Activated naive CD8-positive, alpha-beta T cell treated with anti-CD3 and anti-CD28 coated beads for 36 hours (primary cell): ENCODE measurements around the gene FAM89A. TPM values are rescaled to one million over a fixed set of nuclear protein-coding genes. Genes with fewer than 3 reads are reported as not detected.
A peak's percentile ranks its signal among the peaks of the same experiment; 100 is the strongest.
"Not testable (repeated sequence)": the region's sequence is repeated elsewhere in the genome, so short reads cannot be mapped to it uniquely, and the experiment has no call there.

Experiments
- DNase-seq: peaks from one replicate; pipeline ENCODE4 v3.0.0; 2021
- H3K27ac Mint-ChIP-seq: one replicate; pipeline ENCODE4 v1.8.0; 2022; ENCODE audit warnings: mild to moderate bottlenecking, moderate library complexity, mixed read lengths
- H3K27me3 Mint-ChIP-seq: one replicate; pipeline ENCODE4 v1.8.0; 2022; ENCODE audit warnings: mild to moderate bottlenecking, mixed read lengths
- H3K36me3 Mint-ChIP-seq: one replicate; pipeline ENCODE4 v1.8.0; 2021; ENCODE audit warnings: mild to moderate bottlenecking, mixed read lengths
- H3K4me1 Mint-ChIP-seq: one replicate; pipeline ENCODE4 v1.8.0; 2021; ENCODE audit warnings: mixed read lengths
- H3K4me3 Mint-ChIP-seq: one replicate; pipeline ENCODE4 v1.8.0; 2022; ENCODE audit warnings: mild to moderate bottlenecking, moderate library complexity, mixed read lengths
- H3K9me3 Mint-ChIP-seq: one replicate; pipeline ENCODE4 v1.8.0; 2022; ENCODE audit warnings: mixed read lengths
- total RNA-seq, 2 experiments: library from RNA; stranded (reverse); gene quantifications; one replicate each; pipeline ENCODE4 v1.2.3, GENCODE V29; 2021

Gene FAM89A
- total RNA-seq, 2 experiments from 2014 or later, result 12.2 to 15.2 TPM

DNA sequence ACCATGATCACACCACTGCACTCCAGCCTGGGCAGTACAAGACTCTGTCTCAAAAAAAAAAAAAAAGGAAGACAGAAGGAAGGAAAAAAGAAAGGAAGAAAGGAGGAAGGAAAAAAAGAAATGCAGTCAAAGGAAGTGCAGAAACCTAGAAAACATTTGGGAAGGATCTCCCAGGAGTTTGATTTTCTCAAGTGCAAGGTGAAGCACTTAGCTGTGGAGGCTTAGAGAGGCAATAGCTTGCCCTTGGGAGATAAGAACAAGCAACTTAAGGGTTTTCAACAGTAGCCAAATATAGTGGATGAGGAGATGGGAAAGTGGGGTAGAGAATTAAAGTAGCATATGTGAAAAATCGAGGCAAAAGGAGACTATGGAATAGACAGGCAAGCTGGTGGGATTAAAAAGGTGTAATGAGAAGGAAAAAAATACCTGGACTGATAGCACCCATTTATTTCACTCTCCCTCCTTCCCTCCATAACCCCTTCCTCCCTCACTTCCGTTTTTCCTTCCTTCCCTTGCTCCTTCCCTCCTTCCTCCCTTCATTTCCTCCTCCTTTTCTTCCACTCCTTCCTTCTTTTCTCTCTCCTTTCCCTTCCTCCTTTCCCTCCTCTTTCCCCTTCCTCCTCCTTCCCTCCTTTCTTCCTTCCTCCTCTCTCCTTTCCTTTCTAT is 6.8 kb upstream of the FAM89A start:
- no peak overlapping the region for H3K27ac Mint-ChIP-seq
- DNase-seq, result no peak
- H3K4me1 Mint-ChIP-seq, result peaks cover 7% of the 10 kb centered on the region
- H3K27me3 Mint-ChIP-seq, result peaks cover 19% of the 10 kb centered on the region
- peaks cover 8% of the 10 kb centered on the region for H3K9me3 Mint-ChIP-seq
- no peak overlapping the region for H3K4me3 Mint-ChIP-seq
- H3K36me3 Mint-ChIP-seq, result no peaks in the 10 kb centered on the region

GRCh38 chr1:231045921-231046729 is 6.1 kb upstream of the FAM89A start:
- Mint-ChIP-seq H3K27me3 (peaks cover 23% of the 10 kb centered on the region), H3K4me1 (peaks cover 11% of the 10 kb centered on the region)
- H3K36me3 Mint-ChIP-seq, H3K9me3 Mint-ChIP-seq, H3K27ac Mint-ChIP-seq, DNase-seq, H3K4me3 Mint-ChIP-seq: not testable (repeated sequence)

DNA sequence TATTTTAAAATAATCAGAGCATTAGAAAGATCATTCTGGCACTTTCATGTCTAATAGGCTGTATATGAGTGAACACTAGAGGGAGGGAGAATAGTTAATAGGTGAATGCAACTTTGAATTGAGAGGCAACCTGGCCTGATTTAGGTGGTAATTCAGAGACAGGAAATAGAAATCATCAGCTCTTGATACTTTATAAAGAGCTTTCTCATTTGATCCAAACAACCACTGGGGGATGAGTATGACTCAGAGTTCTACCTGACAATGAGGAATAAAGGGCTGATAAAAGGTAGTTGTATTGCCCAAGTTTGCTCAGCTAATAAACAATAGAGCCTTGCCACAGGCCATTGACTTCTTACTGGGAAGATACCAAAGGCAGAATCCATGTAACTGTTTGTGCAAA is 5.2 kb upstream of the FAM89A start:
- H3K27me3 Mint-ChIP-seq, result peaks cover 24% of the 10 kb centered on the region
- no peak for DNase-seq
- peaks cover 8% of the 10 kb centered on the region for H3K9me3 Mint-ChIP-seq
- H3K4me3 Mint-ChIP-seq, result no peak overlapping the region
- no peak overlapping the region for H3K27ac Mint-ChIP-seq
- H3K4me1 Mint-ChIP-seq, result peaks cover 12% of the 10 kb centered on the region
- H3K36me3 Mint-ChIP-seq, result no peaks in the 10 kb centered on the region

GRCh38 chr1:231044588-231044987 is 4.5 kb upstream of the FAM89A start:
- H3K27ac Mint-ChIP-seq, result no peak overlapping the region

DNA sequence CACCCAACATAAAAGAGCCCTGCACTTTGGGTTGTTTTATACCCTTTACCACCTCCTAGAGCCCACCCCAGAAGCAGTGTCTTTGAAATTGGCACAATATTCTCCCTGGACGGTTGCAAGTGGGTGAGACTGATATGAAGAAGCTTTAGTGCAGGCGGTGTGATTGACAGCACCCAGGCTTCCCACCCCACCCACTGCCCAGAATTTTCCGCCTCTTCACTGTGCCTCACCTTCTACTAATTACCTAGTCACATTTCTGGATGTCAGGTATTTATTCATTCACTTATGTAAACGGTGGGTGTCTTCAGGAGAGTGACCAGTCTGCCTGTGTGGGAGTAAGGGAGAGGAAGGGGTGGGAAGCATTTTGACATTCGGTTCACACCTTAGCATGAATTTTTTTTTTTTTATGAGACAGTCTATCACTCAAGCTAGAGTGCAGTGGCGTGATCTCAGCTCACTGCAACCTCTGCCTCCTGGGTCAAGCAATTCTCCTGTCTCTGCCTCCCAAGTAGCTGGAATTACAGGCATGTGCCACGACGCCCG is 1.7 kb upstream of the FAM89A start:
- no peak overlapping the region for H3K4me3 Mint-ChIP-seq
- peaks cover 9% of the 10 kb centered on the region for H3K27me3 Mint-ChIP-seq
- H3K4me1 Mint-ChIP-seq, result peaks cover 24% of the 10 kb centered on the region
- H3K36me3 Mint-ChIP-seq, result peaks cover 7% of the 10 kb centered on the region
- DNase-seq, result no peak
- H3K27ac Mint-ChIP-seq, result no peak overlapping the region
- peaks cover 8% of the 10 kb centered on the region for H3K9me3 Mint-ChIP-seq

More at GRCh38 chr1:231044588-231044987, 4.5 kb upstream of the FAM89A start:
- Mint-ChIP-seq H3K36me3 (no peaks in the 10 kb centered on the region), H3K9me3 (peaks cover 8% of the 10 kb centered on the region), H3K4me1 (peaks cover 12% of the 10 kb centered on the region), H3K27me3 (peaks cover 23% of the 10 kb centered on the region), H3K4me3 (no peak overlapping the region)
- DNase-seq, result no peak

GRCh38 chr1:231040800-231041718 is 1.0 kb upstream of the FAM89A start:
- Mint-ChIP-seq H3K9me3 (peaks cover 8% of the 10 kb centered on the region), H3K27me3 (peaks cover 9% of the 10 kb centered on the region), H3K4me1 (peaks cover 32% of the 10 kb centered on the region), H3K36me3 (peaks cover 7% of the 10 kb centered on the region), H3K27ac (no peak overlapping the region), H3K4me3 (peak overlapping the region; percentile 80)
- DNase-seq, result no peak

GRCh38 chr1:231039161-231040018 is 664 bp downstream of the FAM89A start:
- peaks cover 9% of the 10 kb centered on the region for H3K36me3 Mint-ChIP-seq
- H3K9me3 Mint-ChIP-seq, result no peaks in the 10 kb centered on the region
- peaks cover 29% of the 10 kb centered on the region for H3K4me1 Mint-ChIP-seq
- H3K4me3 Mint-ChIP-seq, result peak overlapping the region; percentile 78
- no peak overlapping the region for H3K27ac Mint-ChIP-seq
- peaks cover 4% of the 10 kb centered on the region for H3K27me3 Mint-ChIP-seq
- peak; percentile 52 for DNase-seq

DNA sequence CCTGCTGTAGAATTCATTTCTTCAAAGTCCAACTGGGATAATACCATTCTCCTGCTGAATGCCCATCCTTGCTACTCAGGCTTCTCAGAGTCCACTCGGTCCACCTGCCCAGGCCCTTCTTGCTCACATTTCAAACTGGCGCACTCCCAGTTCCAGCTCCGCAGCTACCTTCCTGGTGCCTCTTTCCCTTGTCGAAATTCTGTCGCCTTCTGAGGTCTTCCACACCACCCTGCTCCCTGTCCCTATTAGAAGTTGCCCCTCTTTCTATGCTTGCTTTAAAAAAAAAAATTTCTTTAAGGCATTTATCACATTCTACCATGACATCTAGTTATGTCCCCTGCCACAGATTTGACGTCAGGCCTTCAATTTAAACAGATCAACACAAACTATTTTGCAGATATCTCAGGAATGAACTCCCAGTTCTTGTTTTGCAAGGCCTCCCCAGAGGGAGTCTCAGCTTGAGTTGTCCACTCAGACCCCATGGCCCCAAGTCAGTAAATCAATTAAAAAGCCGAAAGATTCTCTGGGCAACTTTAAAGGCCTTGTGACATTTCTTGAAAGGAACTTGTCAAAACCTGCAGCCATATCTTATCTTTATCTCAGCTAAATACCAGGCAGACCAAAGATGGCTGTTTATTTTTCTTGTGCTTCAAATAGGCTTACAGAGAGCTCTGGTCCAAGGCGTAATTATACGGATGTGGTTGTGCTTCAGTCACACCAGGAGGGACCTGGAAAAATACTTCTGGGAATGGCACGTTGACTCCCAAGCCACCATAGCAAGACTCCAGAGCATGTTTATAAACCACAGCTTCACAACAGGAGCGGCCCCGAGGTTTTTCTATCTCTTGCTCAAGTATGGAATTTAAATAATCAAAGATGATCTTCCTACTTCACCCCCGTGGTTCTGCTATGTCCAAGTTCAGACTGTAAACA is 2.2 kb downstream of the FAM89A start:
- H3K27me3 Mint-ChIP-seq, result peaks cover 4% of the 10 kb centered on the region
- no peak overlapping the region for H3K4me3 Mint-ChIP-seq
- no peak overlapping the region for H3K27ac Mint-ChIP-seq
- no peak for DNase-seq
- H3K4me1 Mint-ChIP-seq, result peaks cover 34% of the 10 kb centered on the region
- peaks cover 9% of the 10 kb centered on the region for H3K36me3 Mint-ChIP-seq
- H3K9me3 Mint-ChIP-seq, result no peaks in the 10 kb centered on the region

DNA sequence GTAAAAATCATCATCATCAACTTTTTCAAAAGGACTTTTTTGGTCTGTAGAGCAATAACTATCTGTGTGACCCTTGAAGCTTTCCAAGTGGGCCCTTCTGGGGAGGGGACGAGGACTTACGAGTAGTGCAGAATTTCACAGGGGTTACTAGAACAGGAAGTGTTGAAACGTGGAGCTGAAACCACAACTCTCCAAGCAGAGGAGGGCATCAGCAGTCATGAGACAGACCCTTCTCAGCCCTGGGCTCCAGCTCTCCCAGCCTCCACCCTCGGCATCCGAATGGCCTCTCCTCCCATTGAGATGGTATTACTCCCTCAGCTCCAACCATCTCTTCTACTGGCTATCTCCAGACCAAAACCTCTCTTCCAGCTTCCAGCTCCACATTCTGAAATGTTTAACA is 3.6 kb downstream of the FAM89A start:
- no peaks in the 10 kb centered on the region for H3K9me3 Mint-ChIP-seq
- peaks cover 35% of the 10 kb centered on the region for H3K4me1 Mint-ChIP-seq
- no peak overlapping the region for H3K4me3 Mint-ChIP-seq
- no peak for DNase-seq
- no peak overlapping the region for H3K27ac Mint-ChIP-seq
- H3K27me3 Mint-ChIP-seq, result peaks cover 3% of the 10 kb centered on the region
- H3K36me3 Mint-ChIP-seq, result peaks cover 9% of the 10 kb centered on the region

GRCh38 chr1:231035799-231036198 is 4.3 kb downstream of the FAM89A start:
- no peaks in the 10 kb centered on the region for H3K9me3 Mint-ChIP-seq
- H3K36me3 Mint-ChIP-seq, result peaks cover 9% of the 10 kb centered on the region
- no peaks in the 10 kb centered on the region for H3K27me3 Mint-ChIP-seq
- no peak overlapping the region for H3K27ac Mint-ChIP-seq
- no peak for DNase-seq
- H3K4me3 Mint-ChIP-seq, result no peak overlapping the region
- H3K4me1 Mint-ChIP-seq, result peaks cover 34% of the 10 kb centered on the region

DNA sequence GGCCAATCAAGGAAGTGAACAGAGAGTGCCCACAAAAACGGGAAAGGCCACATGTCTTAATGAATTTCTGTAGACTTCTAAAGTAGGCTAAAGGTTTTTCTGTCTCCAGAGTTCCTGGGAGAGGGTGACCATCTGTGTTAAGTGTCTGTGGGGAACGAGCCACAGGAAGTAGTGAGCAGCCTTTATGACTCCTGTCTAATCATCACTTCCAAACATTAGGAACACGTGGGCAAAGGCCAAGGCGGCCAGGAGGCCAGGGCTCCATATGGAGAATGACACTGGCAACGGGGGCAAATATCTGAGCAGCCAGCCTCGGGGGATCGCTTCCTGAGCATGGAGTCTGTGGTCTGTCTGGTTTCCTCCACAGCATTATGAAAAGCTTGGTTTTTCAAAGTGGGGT is 7.1 kb downstream of the FAM89A start:
- peaks cover 12% of the 10 kb centered on the region for H3K36me3 Mint-ChIP-seq
- no peak overlapping the region for H3K27ac Mint-ChIP-seq
- H3K4me1 Mint-ChIP-seq, result peaks cover 40% of the 10 kb centered on the region
- H3K9me3 Mint-ChIP-seq, result no peaks in the 10 kb centered on the region
- no peaks in the 10 kb centered on the region for H3K27me3 Mint-ChIP-seq
- no peak for DNase-seq
- no peak overlapping the region for H3K4me3 Mint-ChIP-seq

DNA sequence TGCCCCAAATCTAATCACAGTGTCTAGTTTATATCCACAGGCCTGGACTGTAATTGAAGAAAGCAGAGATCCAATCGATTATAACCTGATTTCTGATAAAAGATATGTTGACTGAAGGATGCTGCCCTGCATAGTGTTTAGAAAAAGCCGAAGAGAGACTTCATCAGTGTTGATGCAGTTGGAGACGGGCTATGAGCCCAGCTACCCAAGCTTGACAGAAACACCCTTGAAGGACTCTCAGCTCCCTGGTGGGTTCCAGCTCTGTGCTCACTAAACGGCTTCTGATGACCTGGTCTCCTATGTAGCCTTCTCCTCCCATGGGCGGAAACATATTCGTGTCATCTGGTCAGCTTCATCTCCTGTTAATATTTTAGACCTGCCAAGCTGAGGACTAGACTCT is 10.2 kb downstream of the FAM89A start:
- H3K36me3 Mint-ChIP-seq, result peaks cover 9% of the 10 kb centered on the region
- no peak overlapping the region for H3K27ac Mint-ChIP-seq
- no peak overlapping the region for H3K4me3 Mint-ChIP-seq
- no peaks in the 10 kb centered on the region for H3K27me3 Mint-ChIP-seq
- H3K4me1 Mint-ChIP-seq, result peaks cover 22% of the 10 kb centered on the region
- no peaks in the 10 kb centered on the region for H3K9me3 Mint-ChIP-seq
- no peak for DNase-seq

GRCh38 chr1:231029247-231029646 is 10.8 kb downstream of the FAM89A start:
- peaks cover 22% of the 10 kb centered on the region for H3K4me1 Mint-ChIP-seq
- not testable (repeated sequence) for H3K36me3 Mint-ChIP-seq, H3K4me3 Mint-ChIP-seq, H3K27me3 Mint-ChIP-seq, H3K27ac Mint-ChIP-seq, DNase-seq, H3K9me3 Mint-ChIP-seq
